ENCODE results near the gene APOL4.

- no peak for TF ChIP-seq E2F1 (CRISPR knock-in tag; IDR thresholded peaks at IDR 0.05)
- no peak for TF ChIP-seq FOXP4 (CRISPR knock-in tag; IDR thresholded peaks at IDR 0.05)
Measured at GRCh38 chr22:36194385-36194784, 7.2 kb downstream of the APOL4 start.

All from WTC11 (cell line).